ENCODE measurements around the gene SIPA1L2.

Gene SIPA1L2

GRCh38 chr1:232630047-232630893 lies at the start of gene SIPA1L2:
TSS of gene SIPA1L2 (minus strand) at chr1:232630133. CDS start at chr1:232515339, 114,794 bp downstream.
- DNase-seq (ENCODE audit: low read depth, low spot score): no peak

DNA sequence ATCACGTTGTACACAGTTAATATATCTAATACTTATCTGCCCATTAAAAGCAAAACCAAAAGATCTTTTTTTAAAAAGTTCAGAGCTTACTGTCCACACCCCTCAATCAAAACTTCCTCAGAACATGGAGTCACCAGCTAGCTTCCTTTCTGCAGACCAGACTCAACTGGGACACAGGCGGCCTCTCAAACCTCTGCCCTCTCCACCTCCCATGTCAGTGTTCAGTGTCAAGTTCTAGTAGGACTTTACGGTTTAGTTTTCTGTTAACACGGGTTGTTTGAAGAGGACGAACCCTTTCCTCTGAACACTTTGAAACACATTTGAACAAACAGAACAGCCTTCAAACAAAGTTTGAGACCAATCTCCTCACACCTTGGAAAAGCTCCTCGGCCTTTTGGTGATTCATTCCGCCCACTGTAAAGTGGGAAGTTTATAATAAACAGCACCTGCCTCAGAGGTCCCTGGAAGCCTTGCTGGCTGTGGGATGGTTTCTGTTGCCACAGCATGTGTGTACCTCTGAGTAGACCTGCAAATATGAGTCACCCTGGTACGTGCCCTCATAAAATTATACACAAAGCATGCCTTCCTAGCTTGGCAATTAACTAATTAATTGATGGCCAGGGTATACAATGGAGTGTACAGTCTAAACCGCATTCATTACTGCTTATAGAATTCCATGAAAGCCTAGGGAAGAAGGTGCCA lies 48.4 kb upstream of the SIPA1L2 start:
- DNase-seq (ENCODE audit: low read depth, low spot score): no peak

DNA sequence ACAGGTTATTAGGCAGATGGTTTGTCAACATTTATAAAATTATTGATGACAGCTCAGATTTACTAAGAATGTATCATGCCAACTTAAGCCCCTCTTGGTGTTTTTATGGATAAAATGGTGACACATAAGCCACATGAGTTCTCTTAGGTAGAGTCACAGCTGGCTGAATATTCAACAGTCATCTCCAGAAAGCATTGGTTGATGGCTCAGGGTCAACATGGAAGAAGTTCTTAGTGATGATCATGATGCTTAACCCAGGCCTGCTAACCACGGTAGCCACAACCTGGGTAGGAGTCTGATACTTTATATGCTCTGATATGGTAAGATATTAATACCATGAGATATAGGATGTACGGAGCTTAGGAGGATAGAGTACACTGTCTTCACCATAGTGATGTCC lies 46.4 kb upstream of the SIPA1L2 start:
- DNase-seq (ENCODE audit: low read depth, low spot score): no peak

GRCh38 chr1:232675898-232676297 lies 46.0 kb upstream of the SIPA1L2 start:
- DNase-seq (ENCODE audit: low read depth, low spot score): no peak

DNA sequence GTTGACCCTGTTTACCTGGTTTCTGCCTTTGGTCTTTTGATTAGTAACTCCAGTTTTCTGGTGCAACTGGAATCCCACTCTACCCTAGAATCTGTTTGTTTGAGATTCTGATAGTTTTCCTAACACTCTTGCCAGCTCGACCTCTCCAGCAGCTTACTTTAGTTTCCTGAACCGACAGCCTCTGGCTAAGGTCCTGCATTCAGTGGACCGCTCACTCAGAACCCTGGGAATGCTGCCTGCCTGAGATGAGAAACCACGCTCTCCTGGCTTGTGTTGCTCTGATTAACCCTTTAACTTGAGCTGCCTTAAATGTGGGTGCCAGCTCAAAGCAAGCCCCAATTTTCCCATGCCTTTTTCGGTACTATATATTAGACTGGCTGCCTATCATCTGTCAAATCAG lies 45.3 kb upstream of the SIPA1L2 start:
- DNase-seq (ENCODE audit: low read depth, low spot score): no peak

DNA sequence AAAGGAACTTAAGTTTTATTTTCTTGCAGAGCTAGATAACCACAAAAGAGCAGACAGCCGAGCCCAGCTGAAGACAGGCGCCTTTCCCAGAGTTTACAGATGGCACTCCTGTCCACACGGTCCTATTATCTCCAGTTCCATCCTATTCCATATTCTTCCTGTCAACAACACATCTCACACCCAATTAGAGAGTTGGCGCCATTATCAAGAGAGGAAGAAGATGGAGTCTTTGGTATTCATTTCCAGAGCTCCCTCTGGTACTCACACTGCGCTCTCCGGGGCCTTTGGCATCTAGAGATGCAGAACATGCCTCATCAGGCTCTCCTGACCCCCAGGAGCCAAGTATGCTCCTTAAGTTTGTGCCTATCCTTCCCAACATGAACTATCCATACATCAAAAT lies 43.3 kb upstream of the SIPA1L2 start:
- no peak for DNase-seq (ENCODE audit: low read depth, low spot score)

DNA sequence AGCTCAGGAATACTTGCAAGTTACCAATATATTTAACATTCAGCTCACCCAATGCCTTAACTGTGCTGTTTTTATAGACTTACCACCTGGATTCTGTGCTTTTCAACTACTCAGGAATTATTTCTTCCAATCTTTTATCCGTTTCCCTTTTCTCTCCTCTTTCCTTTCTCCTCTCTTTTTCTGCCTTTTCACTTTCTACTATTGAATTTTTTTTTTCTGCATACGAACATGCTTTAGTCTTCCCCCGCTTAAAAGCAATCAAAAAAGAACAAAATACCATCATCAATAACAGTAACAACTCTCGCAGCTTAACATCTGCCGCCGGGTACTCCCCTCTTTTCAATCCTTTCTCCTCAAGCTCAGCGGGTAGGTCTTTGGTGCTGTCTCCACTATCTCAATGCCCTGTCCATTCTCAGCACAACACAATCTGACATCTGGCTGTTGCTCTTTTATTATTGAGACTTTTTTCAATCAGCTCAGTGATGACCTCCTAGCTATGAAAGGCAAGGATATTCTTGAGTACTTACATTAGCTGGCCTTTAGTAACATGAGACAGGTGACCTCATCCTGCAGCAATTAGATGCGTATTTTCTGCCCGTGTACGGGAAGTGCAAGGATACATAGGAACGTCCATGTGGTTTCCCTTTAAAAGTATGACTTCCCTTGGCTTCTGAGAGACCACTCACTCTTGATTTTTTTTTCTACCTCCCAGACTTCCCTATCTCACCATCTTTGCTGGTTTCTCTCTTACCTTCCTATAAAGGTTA lies 40.2 kb upstream of the SIPA1L2 start:
- no peak for DNase-seq (ENCODE audit: low read depth, low spot score)

GRCh38 chr1:232667778-232668165 lies 37.8 kb upstream of the SIPA1L2 start:
- DNase-seq (ENCODE audit: low read depth, low spot score): no peak

GRCh38 chr1:232667094-232667777 lies 37.3 kb upstream of the SIPA1L2 start:
- no peak for DNase-seq (ENCODE audit: low read depth, low spot score)

DNA sequence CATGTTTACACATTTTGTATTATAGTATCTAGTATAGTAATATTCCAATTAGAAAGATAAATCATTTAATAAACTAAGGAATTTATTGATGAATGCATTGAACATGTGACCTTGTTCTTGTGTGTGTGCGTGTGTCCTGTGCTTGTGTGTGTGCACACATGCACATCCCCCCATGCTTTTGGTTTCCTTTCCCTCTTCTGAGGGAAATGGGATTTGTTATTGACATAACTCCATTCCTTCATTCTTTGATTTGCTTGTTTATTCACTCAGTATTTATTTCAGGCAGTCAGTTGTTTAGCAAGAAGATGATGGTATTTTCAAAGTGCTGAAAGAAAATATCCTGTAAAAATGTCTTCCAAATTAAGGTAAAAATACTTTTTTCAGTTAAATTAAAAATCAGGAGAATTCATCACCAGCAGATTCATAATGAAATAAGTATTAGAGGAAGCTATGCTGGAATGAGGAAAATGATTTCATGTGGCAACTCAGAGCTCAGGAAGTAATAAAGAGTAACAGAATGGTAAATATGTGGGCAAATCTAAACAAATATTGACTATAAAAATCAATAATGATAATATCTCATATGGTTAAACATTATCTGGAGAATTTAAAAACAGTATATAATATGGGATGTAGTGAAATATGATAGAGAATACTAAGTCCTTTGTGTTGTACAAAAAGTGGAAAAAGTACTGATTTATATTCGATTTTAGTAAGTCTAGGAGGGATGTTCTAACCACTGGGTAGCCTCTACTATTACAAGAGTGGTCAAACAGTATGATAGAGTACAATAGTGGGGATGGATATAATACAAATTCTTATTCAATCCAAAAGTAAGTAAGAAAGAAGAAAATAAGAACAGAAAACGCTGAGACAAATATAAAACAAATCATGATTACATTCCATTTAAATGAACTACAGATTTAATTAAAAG lies 35.2 kb upstream of the SIPA1L2 start:
- no peak for DNase-seq (ENCODE audit: low read depth, low spot score)

- no peak for DNase-seq (ENCODE audit: low read depth, low spot score)
Measured at GRCh38 chr1:232662910-232663309, 33.0 kb upstream of the SIPA1L2 start.

DNA sequence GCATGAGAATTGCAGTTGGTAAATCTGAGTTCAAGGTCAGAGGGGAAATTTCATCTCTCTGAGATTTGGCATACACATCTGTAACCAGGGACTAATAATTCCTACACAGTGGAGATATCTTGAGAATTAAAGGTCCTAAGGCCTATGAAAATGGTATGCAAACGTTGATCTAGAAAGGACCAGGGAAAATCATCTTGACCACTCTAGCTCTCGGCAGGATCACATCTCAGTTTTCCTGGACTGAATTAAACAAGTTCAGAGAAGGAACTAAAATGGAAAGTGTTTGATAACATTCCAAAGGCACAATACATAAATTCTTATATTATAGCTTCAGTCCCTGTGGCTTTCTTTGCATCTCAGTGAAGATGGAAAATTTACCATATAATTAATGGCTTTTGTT lies 28.5 kb upstream of the SIPA1L2 start:
- DNase-seq (ENCODE audit: low read depth, low spot score): no peak

DNA sequence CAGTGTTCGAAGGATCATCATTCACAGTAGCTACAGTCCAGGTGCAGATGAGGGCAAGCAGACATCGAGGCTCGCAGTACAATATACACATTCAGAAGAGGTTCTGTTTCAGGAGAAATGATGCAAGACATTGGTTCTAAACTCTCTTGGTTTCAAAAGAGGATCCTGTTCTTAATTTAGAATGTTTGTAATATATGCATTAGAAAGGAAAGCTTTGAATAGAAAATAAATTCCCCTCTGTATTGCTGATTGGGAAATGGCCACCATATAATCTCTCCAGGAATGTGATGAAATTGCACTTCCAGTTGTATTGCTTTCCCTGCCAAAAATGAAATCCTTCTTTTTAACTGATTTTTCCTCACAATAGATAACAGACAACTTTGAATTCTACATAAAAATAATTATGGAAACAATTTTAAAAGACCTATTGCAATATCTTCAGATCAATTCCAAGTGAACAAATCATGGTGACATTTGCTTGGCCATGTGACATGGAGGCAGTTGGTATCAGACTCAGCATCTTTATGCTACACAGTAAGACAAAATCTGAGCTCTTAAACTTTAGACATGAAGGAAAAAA lies 27.6 kb upstream of the SIPA1L2 start:
- DNase-seq (ENCODE audit: low read depth, low spot score): no peak

DNA sequence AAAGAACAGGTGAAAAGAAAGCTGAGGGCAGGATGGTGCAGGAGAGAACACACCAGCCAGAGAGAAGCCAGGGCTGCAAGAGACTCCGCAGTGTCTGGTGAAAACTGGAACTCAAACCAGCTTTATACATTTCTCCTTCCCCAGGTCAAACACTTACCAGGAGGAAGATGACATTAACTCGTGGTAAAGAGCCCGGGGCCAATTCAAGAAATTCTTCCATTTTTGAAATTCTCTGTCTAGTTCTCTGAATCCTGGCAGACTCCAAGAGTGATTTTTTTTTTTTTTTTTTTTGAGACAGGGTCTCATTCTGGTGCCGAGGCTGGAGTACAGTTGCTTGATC lies 25.8 kb upstream of the SIPA1L2 start:
- DNase-seq (ENCODE audit: low read depth, low spot score): no peak

DNA sequence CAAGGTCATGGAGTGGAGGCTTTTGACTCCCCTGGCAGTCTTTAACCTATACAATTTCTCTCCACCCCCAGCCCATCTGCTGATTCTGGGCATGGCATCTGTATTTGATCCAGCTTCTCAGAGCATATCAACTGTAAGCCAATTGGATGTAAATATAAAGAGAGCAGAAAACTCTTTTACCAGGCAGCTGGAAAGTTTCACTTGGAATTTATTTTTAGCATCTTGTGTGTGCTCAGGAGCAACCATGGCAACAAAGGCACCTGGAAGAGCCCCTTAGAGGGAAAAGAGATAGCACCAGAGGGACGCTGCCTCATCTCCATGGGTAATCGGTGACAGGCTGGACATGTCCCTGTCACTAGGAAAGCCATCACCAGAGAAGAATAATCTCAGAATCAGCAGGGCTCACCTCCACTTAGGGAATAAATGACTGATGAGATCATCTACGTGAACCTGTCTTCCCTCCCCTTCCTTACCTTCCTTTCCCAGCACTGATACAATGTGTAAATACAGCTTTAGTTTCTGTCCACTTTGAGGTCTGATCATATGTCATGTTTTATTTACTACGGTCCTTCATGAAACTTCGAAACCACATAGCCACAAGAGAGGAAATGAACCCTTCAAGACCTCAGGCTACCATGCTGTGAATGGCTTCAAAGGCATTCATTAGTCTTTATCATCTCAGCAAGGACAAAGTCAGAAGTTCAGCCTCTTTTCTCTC lies 25.3 kb upstream of the SIPA1L2 start:
- no peak for DNase-seq (ENCODE audit: low read depth, low spot score)

DNA sequence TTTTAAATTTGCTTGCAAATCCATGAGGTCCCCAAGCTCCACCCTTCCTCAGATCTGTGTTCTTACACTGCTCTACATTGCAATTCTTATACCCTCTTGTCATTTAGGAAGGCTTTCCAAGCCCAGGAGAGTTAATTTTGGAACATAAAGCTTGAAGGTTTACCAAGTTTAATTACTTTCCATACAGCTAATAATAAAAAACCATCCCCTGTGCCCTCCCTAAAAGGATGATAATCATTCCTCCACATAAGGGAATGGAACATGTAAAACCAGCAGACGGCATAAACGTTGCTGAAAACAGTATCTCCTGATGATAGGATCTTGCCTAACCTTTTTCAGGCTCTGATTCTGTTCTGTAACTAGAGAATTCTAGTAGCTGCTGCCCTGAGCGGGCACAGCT lies 23.9 kb upstream of the SIPA1L2 start:
- DNase-seq (ENCODE audit: low read depth, low spot score): no peak

DNA sequence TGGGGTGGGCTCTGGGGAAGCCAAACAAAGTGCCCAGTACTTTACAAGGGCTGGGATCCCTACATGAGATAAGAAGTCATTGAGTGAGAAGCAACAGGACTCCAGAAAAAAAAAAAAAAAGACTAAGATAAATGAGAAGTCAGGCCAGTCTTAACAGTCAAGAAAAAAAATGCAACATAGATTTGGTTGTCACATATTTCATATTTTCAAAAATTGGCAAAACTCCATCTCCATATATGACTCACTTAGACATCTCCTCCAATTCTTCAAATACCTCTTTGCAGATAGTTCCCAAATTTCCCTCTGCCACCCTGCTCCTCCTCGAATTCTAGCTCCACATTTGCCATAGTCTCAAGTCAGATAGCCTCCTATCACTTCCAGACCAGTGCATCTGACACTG lies 20.9 kb upstream of the SIPA1L2 start:
- DNase-seq (ENCODE audit: low read depth, low spot score): no peak

- no peak for DNase-seq (ENCODE audit: low read depth, low spot score)
Measured at GRCh38 chr1:232650418-232650817, 20.5 kb upstream of the SIPA1L2 start.

- DNase-seq (ENCODE audit: low read depth, low spot score): no peak
Measured at GRCh38 chr1:232648316-232648715, 18.4 kb upstream of the SIPA1L2 start.

DNA sequence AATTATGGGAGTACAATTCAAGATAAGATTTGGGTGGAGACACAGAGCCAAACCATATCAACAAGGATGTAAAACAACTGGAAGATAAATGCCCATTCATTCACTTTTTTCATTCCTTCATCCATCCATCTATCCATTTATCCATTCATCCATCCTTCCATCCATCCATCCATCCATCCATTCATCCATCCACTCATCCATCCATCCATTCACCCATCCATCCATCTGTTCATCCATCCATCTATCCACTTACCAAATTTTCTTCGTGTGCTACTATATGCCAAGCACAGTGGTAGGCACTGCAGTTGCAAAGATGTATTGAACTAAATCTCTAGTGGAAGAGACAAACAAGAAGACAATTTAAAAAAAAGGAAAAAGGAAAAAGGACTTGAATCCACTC lies 14.3 kb upstream of the SIPA1L2 start:
- no peak for DNase-seq (ENCODE audit: low read depth, low spot score)
